Ovary (tissue), 9 donors: ENCODE data around the gene CAB39L. TPM values are rescaled to one million over a fixed set of nuclear protein-coding genes. Genes with fewer than 3 reads are reported as not detected.

ENCODE experiments used
- DNase-seq, 5 donors: peaks; one replicate each; pipeline ENCODE4 v3.0.0-alpha.2; 2019 to 2020
- H3K27ac ChIP-seq, 2 donors: fragments of 200-600 bp; one replicate each; pipeline versions ENCODE4 v1.5.1 to v1.8.0; 2019 to 2022
- H3K27me3 ChIP-seq: fragments of 200-600 bp; one replicate; pipeline ENCODE4 v1.8.0; 2022
- H3K36me3 ChIP-seq: fragments of 200-600 bp; sonication (generic); one replicate; pipeline ENCODE4 v1.5.1; 2019
- H3K4me1 ChIP-seq: one replicate; pipeline ENCODE4 v1.8.1; 2013; ENCODE audit warnings: mild to moderate bottlenecking, moderate library complexity; ENCODE audit not compliant: insufficient read depth
- H3K4me3 ChIP-seq: fragments of 200-600 bp; sonication (generic); one replicate; pipeline ENCODE4 v1.5.1; 2017
- H3K9me3 ChIP-seq, 2 donors: fragments of 200-600 bp in 1 of 2; sonication (generic) in 1 of 2; one replicate each; pipeline versions ENCODE4 v1.5.1 to v1.8.1; 2013 to 2019; ENCODE audit warnings: mild to moderate bottlenecking in 1 of 2, moderate library complexity in 1 of 2
- CTCF ChIP-seq, 3 donors: fragments of 450-650 bp in 2 of 3; fragments of 200-600 bp in 1 of 3; IDR thresholded peaks; one replicate each; pipeline versions ENCODE4 v1.5.1 to v1.8.0; 2016 to 2022; ENCODE audit warnings: antibody characterized with exemption in 3 of 3, mild to moderate bottlenecking in 1 of 3
- EP300 ChIP-seq: sonication (generic); formaldehyde crosslinking; IDR thresholded peaks from one replicate; pipeline ENCODE4 v1.6.1; 2017; ENCODE audit warnings: antibody characterized with exemption
- POLR2A ChIP-seq: fragments of 450-650 bp; IDR thresholded peaks from one replicate; pipeline ENCODE4 v1.6.1; 2017; ENCODE audit warnings: antibody characterized with exemption, mild to moderate bottlenecking, moderate library complexity
- WGBS, 3 donors: extraction: QIAGEN DNeasy Blood & Tissue Kit in 1 of 3; methylation state at CpG; one replicate each; pipeline versions ENCODE4 v1.1.5 to v1.1.7; 2013 to 2017; 5-methylcytosine and 5-hydroxymethylcytosine counted together
- intact Hi-C, 4 donors: fragments of 100-400 bp; cut with DNase I; formaldehyde crosslinking; loops; one replicate each; pipeline versions ENCODE4 v1.11.0 to v1.15.1; 2022 to 2023
- polyA plus RNA-seq, 2 donors: library from polyadenylated mRNA; stranded (reverse); fragments of 200-250 nt in 1 of 2; fragments of 350-450 nt in 1 of 2; fragmentation: Illumina TruSeq in 1 of 2; extraction: RNeasy Lipid Tissue Mini Kit (QIAGEN cat#74804) in 1 of 2; gene quantifications; one replicate each; pipeline ENCODE4 v1.2.3, GENCODE V29; 2013 to 2014
- total RNA-seq, 7 donors: library from RNA; depleted of rRNA in 2 of 7; stranded (reverse); fragments of >200 nt in 2 of 7; fragmentation: NEBNext Ultra II Directional in 3 of 7; extraction: Animal tissue kit (Norgen Biotek cat#: 25700) in 3 of 7; gene quantifications; one replicate each; pipeline versions ENCODE4 v1.1.0 to v1.2.4, GENCODE V29; 2016 to 2023
- donor health status: DM: no; HTN: no; CAD: no; lungs with moderate emphysema.
- donor health status: DM: no; HTN: no; CAD: no.
- donor health status: Bipolar disorder and iron deficiency.
- donor health status: DM: yes; HTN: yes; CAD: no.
- donor health status: DM: no; HTN: no; CAD: no.
- donor health status: DM: yes; HTN: yes; CAD: no.

The CAB39L gene
- total and polyA plus RNA-seq, 9 donors = 15.9 to 42.7 (median 24.7) TPM

GRCh38 chr13:49356223-49356622 is 87.6 kb downstream of the CAB39L start:
- Histone ChIP-seq H3K9me3 (peaks cover 0 to 5% of the 10 kb centered on the region in 2 donors), H3K4me1 (no peaks in the 10 kb centered on the region), H3K27me3 (no peaks in the 10 kb centered on the region), H3K27ac (no peak overlapping the region), H3K36me3 (no peaks in the 10 kb centered on the region), H3K4me3 (no peak overlapping the region)
- TF ChIP-seq EP300 (no peak), POLR2A (no peak), CTCF (IDR thresholded peaks at IDR 0.05) (no peak)
- intact Hi-C loops = no loop called here
- no peak for DNase-seq

- DNase-seq = no peak
- H3K4me1 ChIP-seq = no peaks in the 10 kb centered on the region
- no peak overlapping the region for H3K4me3 ChIP-seq
- no peak overlapping the region for H3K27ac ChIP-seq
- no peaks in the 10 kb centered on the region for H3K36me3 ChIP-seq
- H3K27me3 ChIP-seq = no peaks in the 10 kb centered on the region
- TF ChIP-seq POLR2A = no peak
- no peak for TF ChIP-seq CTCF (IDR thresholded peaks at IDR 0.05)
- TF ChIP-seq EP300 = no peak
- H3K9me3 ChIP-seq = peaks cover 0 to 5% of the 10 kb centered on the region in 2 donors
- WGBS, 3 donors = 82 to 93% (median 88%) methylated on average over 1 of the region's 1 CpG
- intact Hi-C loops = no loop called here
These were observed 89.1 kb downstream of the CAB39L start for GRCh38 chr13:49354719-49355118.

GRCh38 chr13:49353908-49354307 is 90.0 kb downstream of the CAB39L start:
- Histone ChIP-seq H3K36me3 (no peaks in the 10 kb centered on the region), H3K27ac (no peak overlapping the region), H3K9me3 (peaks cover 0 to 5% of the 10 kb centered on the region in 2 donors), H3K4me1 (no peaks in the 10 kb centered on the region), H3K4me3 (no peak overlapping the region), H3K27me3 (no peaks in the 10 kb centered on the region)
- no peak for TF ChIP-seq POLR2A
- no peak for TF ChIP-seq CTCF (IDR thresholded peaks at IDR 0.05)
- TF ChIP-seq EP300 = no peak
- no peak for DNase-seq
- intact Hi-C loops = no loop called here
- 77 to 92% (median 83%) methylated on average over 3 of the region's 3 CpGs for WGBS, 3 donors

GRCh38 chr13:49351871-49352270 is 92.0 kb downstream of the CAB39L start:
- Histone ChIP-seq H3K4me1 (peaks cover 2% of the 10 kb centered on the region), H3K27ac (no peak overlapping the region), H3K9me3 (peaks cover 0 to 5% of the 10 kb centered on the region in 2 donors), H3K4me3 (no peak overlapping the region), H3K27me3 (no peaks in the 10 kb centered on the region), H3K36me3 (no peaks in the 10 kb centered on the region)
- TF ChIP-seq POLR2A (no peak), CTCF (IDR thresholded peaks at IDR 0.05) (no peak), EP300 (no peak)
- 78 to 86% (median 78%) methylated on average over 2 of the region's 2 CpGs for WGBS, 3 donors
- intact Hi-C loops = no loop called here
- no peak for DNase-seq

- DNase-seq = no peak
- intact Hi-C loops = no loop called here
- TF ChIP-seq POLR2A (no peak), CTCF (IDR thresholded peaks at IDR 0.05) (no peak), EP300 (no peak)
- Histone ChIP-seq H3K36me3 (no peaks in the 10 kb centered on the region), H3K27ac (no peak overlapping the region), H3K27me3 (no peaks in the 10 kb centered on the region), H3K9me3 (no peaks in the 10 kb centered on the region), H3K4me3 (no peak overlapping the region), H3K4me1 (peaks cover 2% of the 10 kb centered on the region)
- WGBS, 3 donors = 82 to 87% (median 87%) methylated on average over 7 of the region's 7 CpGs
These were observed 95.1 kb downstream of the CAB39L start for GRCh38 chr13:49348751-49349150.
